ENCODE data around the gene CSH1. TPM values are rescaled to one million over a fixed set of nuclear protein-coding genes. Genes with fewer than 3 reads are reported as not detected.

CSH1 gene
- total RNA-seq, 1 donor from 2014 or later = not detected

DNA sequence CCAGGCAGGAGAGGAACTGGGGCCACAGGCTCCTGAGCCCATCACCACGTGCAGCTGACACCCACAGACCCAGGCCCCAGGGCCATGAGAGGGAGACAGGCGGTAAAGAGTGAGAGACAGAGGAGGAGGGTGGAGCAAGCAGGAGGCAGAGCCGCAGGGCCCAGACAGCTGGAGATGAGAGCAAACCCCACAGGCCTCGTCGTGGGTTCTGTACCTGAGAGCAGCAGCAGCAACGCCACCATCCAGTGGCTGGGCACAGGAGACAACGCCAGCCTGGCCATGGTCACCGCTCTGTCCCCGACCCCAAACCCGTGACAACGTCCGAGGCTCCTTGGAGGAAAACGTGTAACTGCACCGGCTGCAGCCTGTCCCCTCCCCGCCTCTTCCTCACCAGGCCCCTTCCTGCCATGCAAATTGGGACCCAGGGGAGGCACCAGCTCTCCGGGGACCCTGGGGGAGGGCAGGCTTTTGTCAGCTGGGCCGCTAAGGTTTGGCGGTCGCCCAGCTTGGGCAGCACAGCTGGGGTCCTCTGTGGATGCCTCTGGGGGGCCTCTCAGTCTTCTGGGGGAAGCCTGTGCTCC is 35.7 kb upstream of the CSH1 start, which contains the start of gene CD79B:
TSS of gene CD79B (minus strand) at position 351 of the 581 bp plus-strand sequence. CDS start at position 281, 70 bp downstream.
- Mint-ChIP-seq H3K9me3 (ENCODE audit: low read depth) (no peaks in the 10 kb centered on the region), H3K36me3 (ENCODE audit: insufficient read depth) (no peaks in the 10 kb centered on the region), H3K27me3 (peaks cover 6% of the 10 kb centered on the region), H3K27ac (no peak within 1 kb of the TSS), H3K4me3 (ENCODE audit: low read depth) (no peak within 1 kb of the TSS), H3K4me1 (ENCODE audit: low read depth) (no peaks in the 10 kb centered on the region)
- TF ChIP-seq, protein P1, sequence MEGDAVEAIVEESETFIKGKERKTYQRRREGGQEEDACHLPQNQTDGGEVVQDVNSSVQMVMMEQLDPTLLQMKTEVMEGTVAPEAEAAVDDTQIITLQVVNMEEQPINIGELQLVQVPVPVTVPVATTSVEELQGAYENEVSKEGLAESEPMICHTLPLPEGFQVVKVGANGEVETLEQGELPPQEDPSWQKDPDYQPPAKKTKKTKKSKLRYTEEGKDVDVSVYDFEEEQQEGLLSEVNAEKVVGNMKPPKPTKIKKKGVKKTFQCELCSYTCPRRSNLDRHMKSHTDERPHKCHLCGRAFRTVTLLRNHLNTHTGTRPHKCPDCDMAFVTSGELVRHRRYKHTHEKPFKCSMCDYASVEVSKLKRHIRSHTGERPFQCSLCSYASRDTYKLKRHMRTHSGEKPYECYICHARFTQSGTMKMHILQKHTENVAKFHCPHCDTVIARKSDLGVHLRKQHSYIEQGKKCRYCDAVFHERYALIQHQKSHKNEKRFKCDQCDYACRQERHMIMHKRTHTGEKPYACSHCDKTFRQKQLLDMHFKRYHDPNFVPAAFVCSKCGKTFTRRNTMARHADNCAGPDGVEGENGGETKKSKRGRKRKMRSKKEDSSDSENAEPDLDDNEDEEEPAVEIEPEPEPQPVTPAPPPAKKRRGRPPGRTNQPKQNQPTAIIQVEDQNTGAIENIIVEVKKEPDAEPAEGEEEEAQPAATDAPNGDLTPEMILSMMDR (IDR thresholded peaks at IDR 0.05; ENCODE audit: unreplicated experiment) = no peak
- DNase-seq (ENCODE audit: low spot score, unreplicated experiment) = no peak

DNA sequence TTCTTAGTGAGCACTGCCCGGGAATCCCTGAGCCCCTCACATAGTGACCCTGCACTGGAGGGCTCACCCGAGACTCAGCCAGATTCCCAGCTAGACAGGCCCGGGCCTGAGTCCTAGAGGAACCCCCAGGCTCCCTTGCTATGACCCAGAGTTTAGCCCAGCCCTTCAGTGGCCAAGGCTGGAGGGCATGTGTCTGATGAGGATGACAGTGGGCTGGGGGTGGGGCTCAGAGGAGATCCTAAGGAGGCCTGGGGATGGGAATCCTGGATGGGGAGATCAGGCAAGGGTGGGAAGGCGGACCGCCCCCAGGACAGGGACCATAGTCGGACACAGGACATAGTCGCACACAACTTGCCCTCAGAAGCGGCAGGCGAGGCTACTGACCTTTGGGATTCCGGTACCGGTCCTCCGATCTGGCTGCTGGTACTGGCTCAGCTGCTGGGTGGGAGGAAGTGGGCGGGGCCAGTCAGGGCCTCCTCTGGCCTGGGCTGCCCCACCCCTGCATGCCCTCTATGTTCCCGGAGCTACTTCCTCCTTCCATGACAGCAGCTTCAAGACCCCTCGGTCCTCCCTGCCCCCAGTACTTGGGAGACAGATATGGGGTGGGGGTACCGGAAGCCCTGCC is 34.7 kb upstream of the CSH1 start:
- TF ChIP-seq, protein P1 (IDR thresholded peaks at IDR 0.05; ENCODE audit: unreplicated experiment) = no peak
- no peak overlapping the region for H3K27ac Mint-ChIP-seq
- peaks cover 4% of the 10 kb centered on the region for H3K27me3 Mint-ChIP-seq
- no peak for DNase-seq (ENCODE audit: low spot score, unreplicated experiment)
- no peaks in the 10 kb centered on the region for H3K4me1 Mint-ChIP-seq (ENCODE audit: low read depth)
- H3K36me3 Mint-ChIP-seq (ENCODE audit: insufficient read depth) = no peaks in the 10 kb centered on the region
- H3K4me3 Mint-ChIP-seq (ENCODE audit: low read depth) = no peak overlapping the region
- no peaks in the 10 kb centered on the region for H3K9me3 Mint-ChIP-seq (ENCODE audit: low read depth)

DNA sequence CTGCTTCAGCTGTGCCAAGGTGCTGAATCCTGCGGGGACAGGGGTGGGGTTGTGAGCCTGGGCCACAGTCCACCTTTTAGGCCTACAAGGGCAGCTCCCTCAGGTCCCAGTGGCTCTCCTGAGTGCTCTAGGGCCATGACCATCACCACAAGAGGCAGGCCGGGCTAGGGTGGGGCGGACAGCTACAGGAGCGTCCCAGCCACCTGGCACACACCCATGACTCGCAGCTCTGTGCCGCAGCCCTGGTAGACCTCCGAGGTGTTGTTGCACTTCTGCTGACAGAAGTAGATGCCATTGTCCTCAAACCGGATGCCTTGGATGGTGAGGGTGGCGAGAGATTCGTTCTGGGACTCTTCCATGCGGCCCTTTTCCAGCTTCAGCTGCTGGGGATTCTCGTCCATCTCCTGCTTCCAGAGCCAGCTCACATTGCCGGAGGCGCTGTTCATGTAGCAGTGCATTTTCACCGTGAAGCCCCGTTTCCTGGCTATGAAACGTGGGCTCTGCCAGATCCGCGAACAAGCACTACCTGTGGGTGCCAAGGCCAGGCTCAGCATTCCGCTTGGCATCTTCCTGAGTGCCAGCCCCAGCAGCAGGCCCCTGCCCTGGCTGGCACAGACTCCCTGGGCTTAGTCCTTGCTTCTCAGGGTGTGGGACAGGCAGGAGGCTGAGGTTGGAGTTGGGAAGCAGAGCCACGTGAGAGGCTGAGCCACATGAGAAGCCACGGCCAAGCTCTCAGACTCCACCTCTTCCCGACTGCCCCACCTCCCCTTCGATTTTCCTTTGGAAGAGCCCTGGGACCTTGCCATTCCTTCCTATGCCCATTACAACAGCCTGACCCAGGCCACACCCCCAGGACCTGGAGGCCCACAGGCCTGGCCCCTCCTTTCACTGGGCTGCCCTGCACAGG is 33.7 kb upstream of the CSH1 start:
- TF ChIP-seq, protein P1 (IDR thresholded peaks at IDR 0.05; ENCODE audit: unreplicated experiment) = no peak
- no peaks in the 10 kb centered on the region for H3K9me3 Mint-ChIP-seq (ENCODE audit: low read depth)
- no peaks in the 10 kb centered on the region for H3K27me3 Mint-ChIP-seq
- no peaks in the 10 kb centered on the region for H3K4me1 Mint-ChIP-seq (ENCODE audit: low read depth)
- no peak for DNase-seq (ENCODE audit: low spot score, unreplicated experiment)
- no peak overlapping the region for H3K4me3 Mint-ChIP-seq (ENCODE audit: low read depth)
- H3K27ac Mint-ChIP-seq = no peak overlapping the region
- no peaks in the 10 kb centered on the region for H3K36me3 Mint-ChIP-seq (ENCODE audit: insufficient read depth)

DNA sequence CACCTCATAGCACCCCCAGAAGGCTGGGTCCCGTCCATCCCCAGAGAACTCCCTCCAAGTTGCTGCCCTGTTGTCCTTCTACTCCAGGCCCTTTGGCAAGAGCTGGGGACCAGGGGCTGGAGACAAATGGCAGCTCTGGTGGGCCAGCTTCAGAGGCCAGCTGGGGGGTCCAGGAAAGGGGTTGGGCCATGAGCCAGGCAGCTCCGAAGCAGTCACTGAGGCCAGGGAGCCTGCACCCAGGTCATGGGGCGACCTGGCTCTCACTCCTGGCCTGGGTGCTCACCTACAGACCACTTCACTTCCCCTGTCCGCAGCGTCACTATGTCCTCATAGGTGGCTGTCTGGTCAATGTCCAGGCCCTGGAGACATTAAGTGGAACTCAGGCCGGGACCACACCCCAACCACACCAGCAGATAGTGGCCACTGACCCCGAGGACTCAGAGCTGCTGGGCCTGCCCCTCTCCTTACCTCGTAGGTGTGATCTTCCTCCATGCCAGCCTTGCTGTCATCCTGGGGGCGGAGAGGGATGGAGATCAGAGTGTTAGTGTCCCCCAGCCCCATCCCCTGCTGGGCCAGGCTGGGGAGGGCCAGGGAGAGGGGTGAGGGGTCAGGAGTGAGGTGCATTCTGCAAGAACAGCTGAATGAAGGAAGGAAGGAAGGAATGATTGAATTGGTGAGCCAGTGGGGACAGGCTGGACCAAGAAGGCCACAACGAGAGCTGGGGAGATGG is 32.8 kb upstream of the CSH1 start:
- Mint-ChIP-seq H3K4me1 (ENCODE audit: low read depth) (no peaks in the 10 kb centered on the region), H3K9me3 (ENCODE audit: low read depth) (no peaks in the 10 kb centered on the region), H3K27ac (no peak overlapping the region), H3K4me3 (ENCODE audit: low read depth) (no peak overlapping the region), H3K36me3 (ENCODE audit: insufficient read depth) (no peaks in the 10 kb centered on the region), H3K27me3 (no peaks in the 10 kb centered on the region)
- DNase-seq (ENCODE audit: low spot score, unreplicated experiment) = no peak
- TF ChIP-seq, protein P1 (IDR thresholded peaks at IDR 0.05; ENCODE audit: unreplicated experiment) = no peak
